ENCODE measurements around the gene DRD2.

GRCh38 chr11:113378692-113379091 lies 96.5 kb downstream of the DRD2 start:
- TF ChIP-seq, protein P1, sequence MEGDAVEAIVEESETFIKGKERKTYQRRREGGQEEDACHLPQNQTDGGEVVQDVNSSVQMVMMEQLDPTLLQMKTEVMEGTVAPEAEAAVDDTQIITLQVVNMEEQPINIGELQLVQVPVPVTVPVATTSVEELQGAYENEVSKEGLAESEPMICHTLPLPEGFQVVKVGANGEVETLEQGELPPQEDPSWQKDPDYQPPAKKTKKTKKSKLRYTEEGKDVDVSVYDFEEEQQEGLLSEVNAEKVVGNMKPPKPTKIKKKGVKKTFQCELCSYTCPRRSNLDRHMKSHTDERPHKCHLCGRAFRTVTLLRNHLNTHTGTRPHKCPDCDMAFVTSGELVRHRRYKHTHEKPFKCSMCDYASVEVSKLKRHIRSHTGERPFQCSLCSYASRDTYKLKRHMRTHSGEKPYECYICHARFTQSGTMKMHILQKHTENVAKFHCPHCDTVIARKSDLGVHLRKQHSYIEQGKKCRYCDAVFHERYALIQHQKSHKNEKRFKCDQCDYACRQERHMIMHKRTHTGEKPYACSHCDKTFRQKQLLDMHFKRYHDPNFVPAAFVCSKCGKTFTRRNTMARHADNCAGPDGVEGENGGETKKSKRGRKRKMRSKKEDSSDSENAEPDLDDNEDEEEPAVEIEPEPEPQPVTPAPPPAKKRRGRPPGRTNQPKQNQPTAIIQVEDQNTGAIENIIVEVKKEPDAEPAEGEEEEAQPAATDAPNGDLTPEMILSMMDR (IDR thresholded peaks at IDR 0.05; ENCODE audit: poor library complexity), result no peak
- TF ChIP-seq EZH2 (IDR thresholded peaks at IDR 0.05; ENCODE audit: borderline replicate concordance), result no peak
- no peak for TF ChIP-seq EZH2phosphoT487 (IDR thresholded peaks at IDR 0.05; ENCODE audit: low read depth, severe bottlenecking, unreplicated experiment)
